Posterior vena cava (tissue), 2 donors: ENCODE measurements around the gene AP1M1. TPM values are rescaled to one million over a fixed set of nuclear protein-coding genes. Genes with fewer than 3 reads are reported as not detected.
A peak's percentile ranks its signal among the peaks of the same experiment; 100 is the strongest.

Experiments used
- DNase-seq: peaks from one replicate; pipeline ENCODE4 v3.0.0-alpha.2; 2020; ENCODE audit warnings: low spot score
- intact Hi-C, 2 donors: fragments of 100-400 bp; cut with DNase I; formaldehyde crosslinking; loops; one replicate each; pipeline versions ENCODE4 v1.14.1 to v1.14.2; 2022 to 2023
- total RNA-seq, 2 donors: library from RNA; stranded (reverse); fragmentation: NEBNext Ultra II Directional; extraction: Animal tissue kit (Norgen Biotek cat#: 25700); gene quantifications; one replicate each; pipeline ENCODE4 v1.2.1, GENCODE V29; 2021
- donor health status: DM: yes; HTN: yes; CAD: no.
- donor health status: DM: yes; HTN: yes; CAD: no.

The AP1M1 gene
- total RNA-seq, 2 donors from 2014 or later, result 59.4 to 66.4 TPM

DNA sequence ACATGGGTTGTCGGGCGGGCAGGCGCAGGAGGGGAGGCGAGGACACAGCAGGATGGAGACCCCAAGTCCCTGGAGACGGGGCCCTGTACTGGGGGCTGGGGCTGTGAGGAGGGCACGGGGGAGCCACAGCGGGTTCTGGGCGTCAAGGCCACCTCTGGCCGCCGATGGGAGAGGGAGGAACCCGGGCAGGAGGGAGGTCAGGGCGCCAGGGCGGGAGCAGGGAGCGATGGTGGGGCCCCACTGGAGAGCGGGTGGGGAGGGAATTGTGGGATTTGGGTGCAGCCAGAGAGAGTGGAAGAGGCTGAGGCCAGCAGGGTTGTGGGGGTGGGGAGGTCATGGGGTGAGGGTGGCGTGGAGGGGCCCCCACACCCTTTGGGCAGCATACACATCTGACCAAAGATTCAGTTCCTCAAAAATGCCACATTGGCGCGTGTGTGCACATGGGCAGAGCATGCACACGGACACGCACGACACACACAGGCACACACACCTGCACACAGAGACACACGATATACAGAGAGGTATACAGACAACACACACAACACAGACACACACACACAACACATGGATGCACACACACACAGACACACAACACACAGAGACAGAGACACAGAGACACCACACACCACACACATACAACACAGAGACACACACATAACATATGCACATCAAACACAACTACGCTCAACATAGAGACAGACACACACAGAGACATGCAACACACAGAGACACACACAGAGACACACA lies 54.9 kb downstream of the AP1M1 start:
- no peak for DNase-seq
- intact Hi-C loops, result no loop called here

DNA sequence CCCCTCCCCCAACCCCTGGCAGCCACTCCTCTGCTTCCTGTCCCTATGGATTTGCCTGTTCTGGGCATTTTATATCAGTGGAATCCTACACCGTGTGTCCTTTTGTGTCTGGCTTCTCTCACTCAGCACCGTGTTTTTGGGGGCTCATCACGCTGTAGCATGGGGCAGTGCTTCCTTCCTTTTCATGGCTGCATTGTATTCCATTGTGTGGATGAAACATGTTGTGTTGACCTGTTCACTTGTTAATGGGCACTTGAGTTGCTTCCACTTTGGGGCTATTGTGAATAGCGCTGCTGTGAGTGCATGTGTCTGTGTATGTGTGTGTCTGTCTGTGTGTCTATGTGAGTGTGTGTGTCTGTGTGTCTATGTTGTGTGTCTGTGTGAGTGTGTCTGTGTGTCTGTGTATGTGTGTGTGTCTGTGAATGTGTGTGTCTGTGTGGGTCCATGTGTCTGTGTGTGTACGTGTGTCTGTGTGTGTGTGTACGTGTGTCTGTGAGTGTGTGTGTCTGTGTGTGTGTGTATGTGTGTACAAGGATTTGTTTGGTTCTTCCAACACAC lies 57.2 kb downstream of the AP1M1 start:
- intact Hi-C loops, result no loop called here
- no peak for DNase-seq

DNA sequence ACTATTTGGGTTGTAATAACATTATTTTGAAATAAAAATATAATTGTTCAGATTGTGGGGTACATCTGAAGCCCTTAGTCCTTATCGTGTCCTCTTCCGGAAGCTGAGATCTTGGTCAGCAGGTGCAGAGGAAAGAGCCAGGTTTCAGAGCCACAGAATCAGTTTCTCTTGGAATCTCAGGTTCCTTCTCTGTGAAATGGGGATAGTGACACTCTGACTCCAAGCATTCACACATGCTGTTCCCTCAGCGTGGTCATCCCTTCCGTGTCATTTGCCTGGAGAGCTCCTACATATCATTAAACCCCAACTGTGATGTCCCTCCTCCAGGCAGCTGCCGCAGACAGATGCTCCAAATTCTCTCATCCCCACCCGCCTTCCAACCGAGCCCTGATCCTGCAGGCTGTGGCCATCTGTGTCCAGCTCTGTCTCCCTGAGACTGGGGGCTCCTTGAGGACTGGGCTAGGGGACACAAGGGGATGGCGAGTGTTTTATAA lies 59.8 kb downstream of the AP1M1 start:
- no peak for DNase-seq
- intact Hi-C loops, result no loop called here

DNA sequence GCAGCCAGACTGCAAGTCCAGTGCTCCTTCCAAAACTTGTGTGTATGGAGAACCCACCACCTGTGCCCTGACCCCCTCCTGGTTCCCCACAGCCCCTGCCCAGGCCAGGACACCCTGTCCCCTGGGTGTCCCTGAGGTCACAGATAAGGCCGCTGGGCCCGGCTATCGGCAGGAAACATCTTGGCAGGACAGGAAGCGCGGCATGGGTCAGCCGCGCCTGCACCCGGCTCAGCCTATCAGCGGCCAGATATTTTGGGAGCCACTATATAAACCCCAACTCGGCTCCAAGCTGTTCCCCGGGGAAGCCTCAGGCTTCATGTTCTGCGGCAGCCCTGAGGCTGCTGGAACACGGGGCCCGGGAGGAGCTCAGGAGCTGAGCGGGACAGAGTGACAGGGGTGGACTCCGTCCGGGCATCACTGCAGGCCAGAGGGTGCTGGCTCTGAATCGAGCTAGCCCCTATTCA lies 60.8 kb downstream of the AP1M1 start:
- peak; percentile 91 for DNase-seq
- intact Hi-C loops, result no loop called here

DNA sequence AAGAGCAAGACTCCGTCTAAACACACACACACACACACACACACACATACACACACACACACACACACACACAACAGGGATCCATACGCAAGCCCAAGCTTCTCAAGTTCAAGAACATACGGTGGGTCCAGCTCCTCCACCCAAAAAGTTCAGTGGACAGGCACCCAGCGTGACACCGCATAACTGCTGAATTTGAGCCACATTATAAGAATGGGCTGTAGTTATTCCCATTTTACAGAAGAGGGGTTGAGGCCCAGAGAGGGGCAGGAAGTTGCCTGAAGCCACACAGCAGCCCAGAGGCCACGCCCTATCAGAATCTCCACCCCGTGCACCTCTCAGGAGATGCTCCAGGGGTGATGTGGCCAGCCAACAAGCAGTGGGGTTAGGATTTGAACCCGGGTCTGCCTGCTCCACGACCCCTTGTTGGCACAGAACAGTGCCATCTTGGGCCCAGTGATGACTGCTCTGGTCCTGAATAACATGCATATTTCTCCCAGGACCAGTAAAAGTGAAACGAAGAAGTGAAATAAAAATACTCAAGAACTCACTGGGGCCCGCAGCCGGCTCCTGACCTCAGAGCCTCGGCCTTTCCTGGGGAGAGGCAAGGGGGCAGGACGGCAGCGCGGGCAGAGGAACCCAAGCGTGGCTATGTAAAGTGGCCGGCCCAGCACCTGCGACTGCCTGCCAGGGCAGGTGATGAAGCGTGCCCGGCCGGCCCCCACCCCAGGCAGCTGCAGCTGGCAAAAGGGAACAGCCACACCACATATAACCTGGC lies 61.9 kb downstream of the AP1M1 start:
- intact Hi-C loops, result no loop called here
- DNase-seq, result no peak

DNA sequence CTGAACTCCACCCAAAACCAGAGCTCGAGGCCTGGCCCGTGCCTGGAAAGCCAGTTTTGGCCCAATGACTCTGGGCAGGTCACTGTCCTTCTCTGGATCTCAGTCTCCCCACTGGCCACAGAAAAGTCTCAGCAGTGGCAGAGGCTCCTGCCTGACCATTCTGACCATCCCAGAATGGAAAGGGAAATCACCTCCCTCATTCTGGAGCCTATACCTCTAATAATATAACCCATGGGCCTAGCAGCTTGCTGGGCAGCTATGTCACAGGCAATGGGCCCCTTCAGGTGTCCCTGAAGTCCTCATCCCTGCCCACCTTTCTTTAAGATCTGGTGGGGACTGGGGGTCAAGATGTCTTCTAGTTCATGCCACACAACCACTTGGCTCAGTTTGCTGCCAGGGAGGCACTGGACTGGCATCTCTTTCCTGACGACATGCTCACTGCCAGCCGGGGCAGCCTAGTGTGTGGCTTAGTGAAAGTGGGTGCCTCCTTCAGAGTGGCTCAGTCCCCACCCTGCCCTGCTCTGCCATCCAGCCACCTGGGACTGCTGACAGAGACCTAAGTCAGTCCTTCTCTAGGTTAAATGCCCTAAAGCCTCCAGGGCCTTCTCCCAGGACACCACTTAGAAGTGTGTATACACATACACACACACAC lies 62.6 kb downstream of the AP1M1 start:
- DNase-seq, result no peak
- intact Hi-C loops, result no loop called here

DNA sequence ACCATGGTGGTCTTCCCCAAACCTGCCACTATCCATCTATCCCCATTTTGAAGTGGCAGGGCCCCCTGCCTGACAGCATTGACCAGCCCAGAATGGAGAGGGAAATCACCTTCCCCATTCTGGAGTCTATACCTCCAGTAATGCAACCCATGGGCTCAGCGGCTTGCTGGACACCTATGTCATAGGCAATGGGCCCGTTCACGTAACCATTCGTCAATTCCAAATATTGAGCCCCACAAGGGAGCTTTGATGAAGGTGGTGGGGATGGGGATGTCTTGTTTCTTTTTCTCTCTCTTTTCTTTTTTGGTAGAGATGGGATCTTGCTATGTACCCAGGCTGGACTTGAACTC lies 63.1 kb downstream of the AP1M1 start:
- DNase-seq, result no peak
- intact Hi-C loops, result no loop called here

DNA sequence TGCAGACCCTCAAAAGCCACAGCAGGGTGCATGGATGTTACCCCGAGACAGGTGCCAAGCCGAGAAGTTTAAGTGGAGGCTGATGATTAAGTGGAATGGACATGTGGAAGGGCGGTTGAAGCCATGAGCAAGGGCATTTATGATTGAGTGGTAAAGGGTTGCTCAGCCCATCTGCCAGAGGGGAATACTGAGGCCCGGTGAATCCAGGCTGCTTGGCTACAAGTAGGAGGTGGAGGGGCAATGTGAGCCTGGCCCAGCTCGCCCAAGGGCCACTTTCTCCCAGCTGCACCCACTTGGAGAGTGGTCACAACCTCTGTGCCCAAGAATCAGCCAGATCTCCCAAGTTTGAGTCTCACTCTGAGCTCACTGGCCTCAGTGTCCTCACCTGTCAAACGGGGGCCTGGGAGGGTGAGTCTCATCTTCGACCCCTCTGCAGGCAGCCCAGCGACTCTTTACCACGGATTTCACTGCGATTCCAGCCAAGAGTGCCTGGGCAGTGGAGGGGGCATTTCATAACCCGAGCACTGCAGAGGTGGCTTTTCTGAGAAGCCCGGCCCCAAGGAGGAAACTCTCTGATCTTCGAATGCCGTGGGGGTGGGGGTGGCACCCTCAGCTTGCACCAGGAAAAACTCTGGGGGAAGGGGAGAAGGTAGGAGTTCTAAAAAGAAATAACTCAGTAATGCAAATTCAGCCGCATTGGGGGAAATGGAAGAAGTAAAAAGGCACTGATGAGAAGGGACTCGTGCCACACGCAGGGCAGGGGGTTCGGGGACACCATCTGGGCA lies 64.1 kb downstream of the AP1M1 start:
- DNase-seq, result no peak
- intact Hi-C loops, result no loop called here

DNA sequence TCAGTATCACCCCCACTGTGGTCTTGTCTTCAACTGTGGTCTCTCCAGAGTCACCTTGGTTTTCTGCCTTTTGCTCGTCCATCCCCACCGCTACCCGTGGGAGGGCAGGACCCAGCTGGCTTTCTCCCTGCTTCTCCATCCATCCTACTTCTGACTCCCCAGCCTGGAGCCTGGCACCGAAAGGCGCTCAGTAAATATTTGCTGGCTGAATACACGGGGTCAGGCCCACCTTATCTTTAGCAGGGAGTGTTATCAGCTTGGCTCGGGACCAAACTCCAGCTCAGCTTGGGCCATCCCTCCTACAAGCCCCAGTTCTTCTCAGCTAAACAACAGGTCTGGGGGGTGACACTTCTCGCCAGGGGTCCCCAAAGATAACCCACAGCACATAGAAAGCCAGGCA lies 64.9 kb downstream of the AP1M1 start:
- DNase-seq, result no peak
- intact Hi-C loops, result no loop called here

DNA sequence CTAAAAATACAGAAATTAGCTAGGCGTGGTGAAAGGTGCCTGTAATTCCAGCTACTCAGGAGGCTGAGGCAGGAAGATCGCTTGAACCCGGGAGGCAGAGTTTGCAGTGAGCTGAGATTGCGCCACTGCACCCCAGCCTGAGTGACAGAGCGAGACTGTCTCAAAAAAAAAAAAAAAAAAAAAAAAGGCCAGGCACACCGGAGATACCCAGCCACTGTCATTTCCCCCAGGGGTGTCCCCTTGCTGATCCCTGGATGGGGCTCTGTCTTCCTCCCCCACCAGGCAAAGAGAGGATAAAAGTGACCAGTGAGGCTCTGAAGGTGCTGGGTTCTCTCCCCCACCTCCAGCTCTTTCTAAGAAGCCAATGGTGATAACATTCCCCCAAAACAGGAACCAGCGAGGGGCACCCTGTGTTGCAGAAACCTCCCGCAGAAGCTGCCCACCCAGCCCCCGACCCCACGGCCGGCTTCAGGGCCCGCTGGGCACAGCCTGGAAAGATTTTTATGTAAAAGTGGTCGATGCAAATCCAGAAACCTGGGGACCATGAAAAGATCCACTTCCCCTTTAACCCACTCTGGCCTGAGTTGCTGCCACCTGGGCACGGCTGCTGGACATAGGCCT lies 65.5 kb downstream of the AP1M1 start:
- no peak for DNase-seq
- intact Hi-C loops, result no loop called here

DNA sequence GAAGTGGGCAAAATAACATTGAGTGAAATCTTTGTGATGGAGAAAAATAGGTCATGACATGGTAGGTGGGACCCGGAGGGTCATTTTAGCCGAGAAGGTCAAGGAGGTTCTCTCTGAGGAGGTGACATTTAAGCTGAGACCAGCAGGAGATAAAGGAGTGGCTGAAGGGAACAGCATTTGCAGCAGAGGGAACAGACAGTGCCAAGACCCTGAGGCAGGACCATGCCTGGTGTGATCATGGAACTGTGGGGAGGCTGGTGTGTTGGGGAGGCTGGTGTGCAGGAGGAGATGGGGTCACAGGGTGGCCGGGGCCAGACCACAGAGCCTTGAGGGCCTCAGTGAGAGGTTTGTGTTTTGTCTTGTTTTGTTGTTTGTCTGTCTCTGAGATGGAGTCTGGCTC lies 67.5 kb downstream of the AP1M1 start:
- intact Hi-C loops, result no loop called here
- no peak for DNase-seq

DNA sequence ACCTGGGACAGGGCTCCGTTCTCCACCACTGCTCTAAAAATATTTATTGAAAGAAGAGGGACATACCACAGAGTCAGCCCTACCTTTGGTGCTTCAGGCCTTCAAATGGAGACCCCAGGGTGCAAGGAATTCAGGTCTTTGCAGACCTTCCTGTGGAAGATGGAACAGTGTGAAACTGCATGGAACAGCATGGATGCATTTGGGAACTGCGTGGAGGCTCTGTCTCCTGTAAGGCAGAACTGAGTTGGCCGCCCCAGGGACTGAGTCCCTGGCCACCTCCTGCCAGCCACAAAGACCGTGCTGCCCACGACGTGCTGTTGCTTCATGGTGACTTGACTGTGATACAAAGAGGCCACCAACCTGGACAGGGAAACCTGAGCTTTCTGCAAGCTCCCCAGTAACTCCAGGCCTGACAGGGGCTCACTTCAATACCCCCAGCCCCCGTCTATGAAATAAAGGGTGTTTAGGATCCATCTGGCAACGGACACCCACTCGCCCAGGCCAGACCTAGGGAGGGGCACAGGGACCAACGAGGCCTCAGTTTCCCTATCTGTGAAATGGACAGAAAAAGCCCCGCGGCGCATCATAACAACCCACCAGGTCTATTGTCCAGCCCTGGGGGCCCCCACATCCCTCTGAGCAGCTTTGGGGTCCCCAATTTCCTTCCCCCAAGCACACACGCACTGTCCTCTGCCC lies 68.3 kb downstream of the AP1M1 start:
- intact Hi-C loops, result no loop called here
- no peak for DNase-seq

DNA sequence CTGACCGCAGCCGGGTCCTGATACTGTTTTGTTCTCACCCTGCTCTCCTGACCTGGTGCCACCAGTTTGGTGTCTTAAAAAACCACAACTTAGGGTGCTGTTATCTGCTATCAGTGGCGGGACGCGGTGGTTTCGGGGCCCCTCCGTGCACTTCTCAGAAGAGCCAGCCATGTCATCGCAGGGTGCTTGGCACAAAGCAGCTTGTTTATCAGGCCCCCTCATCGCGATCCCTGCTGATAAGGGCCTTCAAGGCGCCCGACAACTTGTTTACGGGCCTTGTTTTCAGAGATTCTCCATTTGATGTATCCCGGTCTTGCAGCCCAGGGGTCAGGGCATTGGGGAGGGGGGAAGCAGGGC lies 68.9 kb downstream of the AP1M1 start:
- intact Hi-C loops, result no loop called here
- DNase-seq, result no peak

DNA sequence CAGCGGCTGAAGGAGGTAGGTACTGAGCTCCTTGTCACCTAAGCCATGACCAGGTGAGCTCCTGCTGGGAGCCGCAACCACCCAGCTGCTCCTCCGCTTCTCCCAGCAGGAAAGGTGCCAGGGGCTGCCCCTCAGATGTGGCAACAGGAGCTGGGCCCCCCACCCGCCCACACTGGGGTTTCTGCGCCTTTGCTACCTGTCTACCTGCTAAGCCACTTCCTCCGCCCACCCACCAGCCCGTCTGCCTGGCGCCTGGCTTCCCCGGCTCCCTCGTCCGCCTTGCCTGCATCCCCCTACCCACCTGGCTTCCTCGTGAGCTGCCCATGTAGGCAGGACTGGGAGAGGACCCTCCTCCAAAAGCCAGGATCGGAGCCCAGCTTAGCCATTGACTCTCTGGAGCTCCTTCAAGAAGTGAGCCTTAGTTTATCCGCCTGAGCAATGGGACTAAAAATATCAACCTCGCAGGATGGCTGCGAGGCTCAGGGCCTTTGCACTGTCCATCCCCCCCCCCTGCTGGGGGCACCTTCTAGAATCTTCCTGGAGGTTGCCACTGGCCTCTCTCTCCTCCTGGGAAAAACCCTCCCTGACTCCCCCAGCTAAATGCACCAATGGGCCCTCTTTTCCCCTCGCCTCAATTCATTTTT lies 71.1 kb downstream of the AP1M1 start:
- intact Hi-C loops, result no loop called here
- DNase-seq, result no peak

DNA sequence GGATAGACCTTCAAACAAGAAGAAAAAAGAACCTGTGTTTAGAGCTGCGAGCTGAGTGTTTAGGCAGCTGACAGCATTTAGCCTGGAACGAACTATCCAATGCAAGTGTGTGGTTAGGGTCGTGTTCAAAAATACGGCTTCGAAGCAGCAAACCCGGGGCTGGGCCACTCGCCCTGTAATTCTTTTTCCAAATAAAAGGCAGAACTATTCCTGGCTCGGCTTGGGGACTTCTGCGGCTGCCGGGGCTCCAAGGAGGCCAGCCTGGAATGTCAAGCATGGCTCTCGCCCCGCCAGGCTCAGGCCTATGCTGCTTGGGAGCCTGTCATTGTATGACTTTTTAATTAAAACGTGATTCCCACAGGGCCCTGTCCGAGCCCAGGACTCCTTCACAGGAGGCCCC lies 75.2 kb downstream of the AP1M1 start:
- intact Hi-C loops, result no loop called here
- DNase-seq, result no peak

DNA sequence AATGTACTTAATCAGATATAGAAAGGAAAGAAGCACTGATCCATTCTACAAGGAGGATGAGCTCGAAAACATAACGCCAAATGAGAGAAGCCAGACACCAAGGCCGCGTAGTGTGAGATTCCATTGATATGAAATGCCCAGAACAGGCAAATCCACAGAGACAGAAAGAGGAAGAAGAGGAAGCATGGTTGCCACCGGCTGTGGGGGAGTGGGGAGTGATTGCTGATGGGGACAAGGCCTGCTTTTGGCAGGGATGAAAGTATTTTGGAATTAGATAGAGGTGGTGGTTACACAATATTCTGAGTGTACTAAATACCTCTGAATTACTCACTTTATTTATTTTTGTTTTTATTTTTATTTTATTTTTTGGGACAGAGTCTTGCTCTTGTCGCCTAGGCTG lies 76.7 kb downstream of the AP1M1 start:
- no peak for DNase-seq
- intact Hi-C loops, result no loop called here

DNA sequence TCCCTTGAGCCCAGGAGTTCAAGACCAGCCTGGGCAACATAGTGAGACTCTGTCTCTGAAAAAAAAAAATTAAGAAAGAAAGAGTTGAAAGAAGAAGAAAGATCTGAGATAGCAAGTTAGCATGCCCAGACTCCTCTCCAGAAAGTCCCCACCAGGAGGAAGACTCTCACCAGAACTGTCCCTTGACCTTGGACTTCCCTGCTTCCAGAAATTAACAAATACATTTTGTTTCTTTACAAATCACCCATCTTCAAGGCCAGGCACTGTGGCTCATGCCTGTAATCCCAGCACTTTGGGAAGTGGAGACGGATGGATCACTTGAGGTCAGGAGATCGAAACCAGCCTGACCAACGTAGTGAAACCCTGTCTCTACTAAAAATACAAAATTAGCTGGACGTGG lies 82.6 kb downstream of the AP1M1 start:
- intact Hi-C loops, result loop anchor here in 1 of 2 donors (5.0 kb wide), 1 partner anchor 42 kb away; the partner anchor contains the start of gene KLF2
- DNase-seq, result no peak

DNA sequence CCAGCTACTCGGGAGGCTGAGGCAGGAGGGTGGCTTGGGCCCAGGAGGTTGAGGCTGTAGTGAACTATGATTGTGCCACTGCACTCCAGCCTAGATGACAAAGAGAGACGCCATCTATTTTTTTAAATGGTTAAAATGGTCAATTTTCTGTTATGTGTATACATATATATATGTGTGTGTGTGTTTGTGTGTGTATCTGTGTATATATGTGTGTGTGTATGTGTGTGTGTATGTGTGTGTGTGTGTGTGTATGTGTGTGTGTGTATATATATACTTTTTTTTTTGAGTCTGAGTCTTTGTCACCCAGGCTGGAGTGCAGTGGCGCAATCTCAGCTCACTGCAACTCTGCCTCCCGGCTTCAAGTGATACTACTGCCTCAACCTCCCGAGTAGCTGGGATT lies 84.0 kb downstream of the AP1M1 start:
- intact Hi-C loops, result loop anchor here in 1 of 2 donors (5.0 kb wide), 1 partner anchor 41 kb away; the partner anchor contains the start of gene KLF2

More for the DNA sequence above, 84.0 kb downstream of the AP1M1 start:
- DNase-seq, result no peak
